Hair follicle dermal papilla cell (primary cell): ENCODE measurements around the gene ADK. TPM values are rescaled to one million over a fixed set of nuclear protein-coding genes. Genes with fewer than 3 reads are reported as not detected.

ENCODE experiments used
- small RNA-seq: library from RNA; depleted of rRNA; stranded (forward); fragments of <200 nt; gene quantifications from one replicate; pipeline ENCODE3, GENCODE V24; 2012
- total RNA-seq: library from RNA; depleted of rRNA; stranded (reverse); fragments of >200 nt; gene quantifications from 2 replicates; pipeline ENCODE4 v1.2.3, GENCODE V29; 2012

The ADK gene
- 57.4 and 62.5 TPM in 2 replicates for total RNA-seq

GRCh38 chr10:74150990-74151878 is at the start of gene ADK:
Gene ADK, plus strand, starts transcription at chr10:74151221. Its CDS starts 58 bp downstream, at chr10:74151279.

GRCh38 chr10:74150204-74150989 is 624 bp upstream of the ADK start, which contains the start of gene AP3M1:
Gene AP3M1, minus strand, starts transcription at chr10:74150828. Its CDS starts 12,449 bp downstream, at chr10:74138379.

Small RNA genes lying within 50 kb of the gene (small RNA-seq; reads per million reads assigned to genes)
- gene RF00019 (not detected), gene TIMM9P1 (not detected)

Other genes with a start within 250 kb of the ADK start
- gene PLAU, start 240.1 kb upstream of the ADK start, total RNA-seq, result 99.5 and 123 TPM in 2 replicates
- gene VCL, start 153.1 kb upstream of the ADK start, total RNA-seq, result 485 and 577 TPM in 2 replicates
- gene AP3M1, start 393 bp upstream of the ADK start, total RNA-seq, result 45.4 and 48.8 TPM in 2 replicates